HEK293T (cell line): ENCODE data around the gene ARHGEF10L.

Experiments
- CTCF ChIA-PET: fragments of 350-600 bp; formaldehyde crosslinking; extraction: SDS; loops from one replicate; lab custom pipeline; 2021; ENCODE audit warnings: antibody characterized with exemption, inconsistent platforms; lab: Yijun Ruan, JAX
- POLR2A ChIA-PET: fragments of 350-600 bp; formaldehyde crosslinking; extraction: SDS; loops from one replicate; lab custom pipeline; 2020; ENCODE audit warnings: antibody characterized with exemption, inconsistent platforms; lab: Yijun Ruan, JAX
- DNase-seq: peaks from one replicate; pipeline ENCODE4 v3.0.0; 2012; ENCODE audit warnings: mixed read lengths; ENCODE audit errors: extremely low spot score
- ARNT ChIP-seq: fragments of 450-650 bp; IDR thresholded peaks from 2 replicates; pipeline ENCODE4 v1.6.1; 2017; ENCODE audit warnings: mild to moderate bottlenecking
- BHLHE40 ChIP-seq: fragments of 450-650 bp; IDR thresholded peaks from 2 replicates; pipeline ENCODE4 v1.6.1; 2016; ENCODE audit warnings: mild to moderate bottlenecking, moderate library complexity, borderline replicate concordance
- CTBP1 ChIP-seq: fragments of 450-650 bp; IDR thresholded peaks from 2 replicates; pipeline ENCODE4 v1.6.1; 2016; ENCODE audit warnings: borderline replicate concordance
- ELF4 ChIP-seq: fragments of 450-650 bp; IDR thresholded peaks from 2 replicates; pipeline ENCODE4 v1.6.1; 2017; ENCODE audit warnings: antibody characterized with exemption
- FOXA1 ChIP-seq: fragments of 450-650 bp; IDR thresholded peaks from 2 replicates; pipeline ENCODE4 v1.6.1; 2016; ENCODE audit warnings: mild to moderate bottlenecking
- FOXK2 ChIP-seq: fragments of 450-650 bp; IDR thresholded peaks from 2 replicates; pipeline ENCODE4 v1.6.1; 2016; ENCODE audit warnings: mild to moderate bottlenecking
- FOXM1 ChIP-seq: fragments of 450-650 bp; IDR thresholded peaks from 2 replicates; pipeline ENCODE4 v1.6.1; 2017; ENCODE audit warnings: mild to moderate bottlenecking, borderline replicate concordance
- HDGF ChIP-seq: fragments of 450-650 bp; IDR thresholded peaks from 2 replicates; pipeline ENCODE4 v1.6.1; 2017; ENCODE audit warnings: antibody characterized with exemption, borderline replicate concordance
- L3MBTL2 ChIP-seq: fragments of 450-650 bp; conservative IDR thresholded peaks from 2 replicates; pipeline ENCODE4 v1.6.1; 2016; ENCODE audit warnings: mild to moderate bottlenecking
- LEF1 ChIP-seq: fragments of 450-650 bp; IDR thresholded peaks from 2 replicates; pipeline ENCODE4 v1.6.1; 2017; ENCODE audit warnings: mild to moderate bottlenecking, borderline replicate concordance
- NFRKB ChIP-seq: fragments of 450-650 bp; IDR thresholded peaks from 2 replicates; pipeline ENCODE4 v1.6.1; 2016; ENCODE audit warnings: mild to moderate bottlenecking, moderate library complexity
- SP1 ChIP-seq: fragments of 450-650 bp; IDR thresholded peaks from 2 replicates; pipeline ENCODE4 v1.6.1; 2017
- SUZ12 ChIP-seq: fragments of 450-650 bp; IDR thresholded peaks from 2 replicates; pipeline ENCODE4 v1.6.1; 2016; ENCODE audit warnings: mild to moderate bottlenecking
- TARDBP ChIP-seq: fragments of 450-650 bp; IDR thresholded peaks from 2 replicates; pipeline ENCODE4 v1.6.1; 2016
- ZNF384 ChIP-seq: fragments of 450-650 bp; IDR thresholded peaks from 2 replicates; pipeline ENCODE4 v1.6.1; 2016
- TF ChIP-seq, protein P1 (sequence below): fragments of 450-650 bp; IDR thresholded peaks from 2 replicates; pipeline ENCODE4 v1.6.1; 2016

ARHGEF10L gene

GRCh38 chr1:17607644-17608581, 68.4 kb downstream of the ARHGEF10L start:
- ChIA-PET POLR2A (no interaction called here), CTCF (interaction anchor here (0.7 to 3.2 kb wide), 17 partner anchors 10 to 117 kb away, joined by 3 to 54 read pairs (median 5); no protein-coding TSS in a partner anchor)
- TF ChIP-seq FOXK2 (no peak), FOXA1 (no peak), SUZ12 (no peak), ELF4 (no peak), BHLHE40 (no peak), TARDBP (no peak), CTBP1 (no peak), LEF1 (no peak), NFRKB (no peak), HDGF (no peak), L3MBTL2 (no peak), ZNF384 (no peak), ARNT (no peak), SP1 (no peak), FOXM1 (no peak)
- TF ChIP-seq, protein P1, sequence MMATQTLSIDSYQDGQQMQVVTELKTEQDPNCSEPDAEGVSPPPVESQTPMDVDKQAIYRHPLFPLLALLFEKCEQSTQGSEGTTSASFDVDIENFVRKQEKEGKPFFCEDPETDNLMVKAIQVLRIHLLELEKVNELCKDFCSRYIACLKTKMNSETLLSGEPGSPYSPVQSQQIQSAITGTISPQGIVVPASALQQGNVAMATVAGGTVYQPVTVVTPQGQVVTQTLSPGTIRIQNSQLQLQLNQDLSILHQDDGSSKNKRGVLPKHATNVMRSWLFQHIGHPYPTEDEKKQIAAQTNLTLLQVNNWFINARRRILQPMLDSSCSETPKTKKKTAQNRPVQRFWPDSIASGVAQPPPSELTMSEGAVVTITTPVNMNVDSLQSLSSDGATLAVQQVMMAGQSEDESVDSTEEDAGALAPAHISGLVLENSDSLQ = no peak
- no peak for DNase-seq

GRCh38 chr1:17609529-17609928, 70.0 kb downstream of the ARHGEF10L start:
- CTCF ChIA-PET = interaction anchor here (1.0 kb wide), 2 partner anchors 107 to 115 kb away, joined by 4 to 5 read pairs; no protein-coding TSS in a partner anchor
- DNase-seq = no peak
- TF ChIP-seq L3MBTL2 (no peak), FOXM1 (no peak), NFRKB (no peak), ZNF384 (no peak), ARNT (no peak)
- POLR2A ChIA-PET = no interaction called here

DNA sequence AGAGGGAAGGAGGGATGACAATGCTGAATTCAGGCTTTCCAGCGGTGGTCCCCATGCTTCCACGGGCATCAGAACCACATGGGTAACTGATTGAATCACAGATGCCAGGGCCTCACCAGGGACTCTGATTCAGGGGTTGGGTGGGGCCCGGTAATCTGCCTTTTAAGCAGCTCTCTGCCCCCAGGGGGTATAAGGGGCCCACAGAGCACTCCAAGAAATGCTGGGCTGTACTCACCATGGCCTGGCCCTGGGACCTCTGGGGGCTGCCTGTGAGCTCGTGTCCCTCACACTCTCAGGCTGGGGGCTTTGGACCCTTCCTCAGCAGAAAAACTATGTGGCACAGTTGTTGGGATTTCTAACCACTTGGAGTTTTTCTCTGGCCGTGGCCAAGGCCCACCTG, 70.6 kb downstream of the ARHGEF10L start:
- DNase-seq = no peak
- TF ChIP-seq FOXA1 (no peak), ARNT (no peak), TARDBP (no peak), LEF1 (no peak), SUZ12 (no peak), BHLHE40 (no peak)
- POLR2A ChIA-PET = no interaction called here
- CTCF ChIA-PET = interaction anchor here (1.0 kb wide), 2 partner anchors 108 to 115 kb away, joined by 4 to 5 read pairs; no protein-coding TSS in a partner anchor

DNA sequence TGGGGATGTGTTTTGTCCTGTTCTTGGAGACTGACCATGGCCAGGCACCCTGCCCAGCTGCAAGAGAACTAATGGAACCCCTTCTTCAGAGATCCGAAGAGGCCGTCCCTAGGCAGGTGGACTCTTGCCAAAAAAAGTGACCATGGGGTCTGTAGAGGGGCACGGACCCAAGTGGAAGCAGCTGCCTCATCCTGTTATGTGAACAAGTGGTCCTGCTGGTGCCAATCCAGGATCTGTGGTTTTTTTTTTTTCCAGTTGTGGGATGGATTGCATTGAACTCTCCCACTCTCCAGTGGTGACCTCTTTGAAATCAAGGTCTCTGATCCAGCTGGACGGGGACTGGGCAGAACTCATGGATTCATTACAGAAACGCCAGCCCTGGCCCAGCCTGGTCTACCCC, 71.2 kb downstream of the ARHGEF10L start:
- ChIA-PET POLR2A (no interaction called here), CTCF (interaction anchor here (0.6 to 1.0 kb wide), 2 partner anchors 108 to 116 kb away, joined by 3 read pairs; no protein-coding TSS in a partner anchor)
- TF ChIP-seq CTBP1 (no peak), LEF1 (no peak), SP1 (no peak), FOXK2 (no peak), ZNF384 (no peak)
- no peak for DNase-seq

- ChIA-PET CTCF (interaction anchor here (0.9 kb wide), 1 partner anchor 117 kb away, joined by 3 read pairs; no protein-coding TSS in a partner anchor), POLR2A (no interaction called here)
- DNase-seq = no peak
- TF ChIP-seq BHLHE40 (no peak), ARNT (no peak), HDGF (no peak), ZNF384 (no peak), LEF1 (no peak)
Observed at GRCh38 chr1:17611991-17612390, 72.5 kb downstream of the ARHGEF10L start.

DNA sequence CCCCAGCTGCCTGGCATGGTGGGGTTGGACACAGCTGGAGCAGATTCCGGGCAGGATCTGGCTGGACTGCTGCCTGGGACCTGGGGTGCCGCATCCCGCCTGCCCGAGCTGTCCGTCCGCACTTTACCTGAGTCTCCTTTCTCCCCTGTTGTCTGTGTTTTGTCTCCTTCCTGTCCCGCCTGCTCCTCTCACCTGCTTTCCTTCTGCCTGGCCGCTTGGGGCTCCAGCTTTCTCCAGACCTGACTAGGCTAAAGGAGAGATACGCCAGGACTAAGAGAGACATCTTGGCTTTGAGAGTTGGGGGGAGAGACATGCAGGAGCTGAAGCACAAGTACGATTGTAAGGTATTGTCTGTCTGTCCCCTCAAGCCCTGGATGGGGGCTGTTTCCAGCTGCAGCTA, 73.3 kb downstream of the ARHGEF10L start:
- ChIA-PET POLR2A (no interaction called here), CTCF (interaction anchor here (0.9 kb wide), 1 partner anchor 118 kb away, joined by 3 read pairs; no protein-coding TSS in a partner anchor)
- TF ChIP-seq SUZ12 (no peak), SP1 (no peak), ARNT (no peak), FOXK2 (no peak), TARDBP (no peak), ELF4 (no peak), ZNF384 (no peak), HDGF (no peak), CTBP1 (no peak), NFRKB (no peak), FOXA1 (no peak), BHLHE40 (no peak)
- DNase-seq = no peak

DNA sequence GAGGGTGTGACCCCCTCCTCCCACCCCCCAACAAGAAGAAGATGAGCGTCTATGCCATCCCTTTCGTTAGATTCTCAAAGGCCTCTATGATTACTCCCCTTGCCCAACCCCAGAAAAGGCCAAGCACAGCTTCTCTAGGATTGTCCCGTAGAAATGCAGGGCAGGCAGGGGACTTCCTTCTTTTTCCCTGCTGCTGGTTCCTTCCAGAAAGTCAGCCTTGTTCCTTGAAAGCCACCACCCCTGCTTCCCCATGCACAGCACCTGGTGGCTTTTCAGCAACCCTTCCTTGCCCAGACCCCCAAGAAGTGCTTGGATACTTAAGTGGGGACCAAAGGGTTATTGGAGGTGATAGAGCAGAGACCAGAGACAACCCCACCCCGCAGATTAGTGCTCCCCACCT, 75.1 kb downstream of the ARHGEF10L start:
- ChIA-PET CTCF (no interaction called here), POLR2A (no interaction called here)
- no peak for DNase-seq
- TF ChIP-seq NFRKB = no peak
- TF ChIP-seq TARDBP = no peak
- no peak for TF ChIP-seq BHLHE40
- no peak for TF ChIP-seq L3MBTL2
